Esophagus muscularis mucosa (tissue), 4 donors: ENCODE data around the gene TWNK. TPM values are rescaled to one million over a fixed set of nuclear protein-coding genes. Genes with fewer than 3 reads are reported as not detected.
"Not testable (repeated sequence)": the region's sequence is repeated elsewhere in the genome, so short reads cannot be mapped to it uniquely, and the experiment has no call there.

ENCODE experiments used
- DNase-seq: peaks from one replicate; pipeline ENCODE4 v3.0.0-alpha.2; 2017; ENCODE audit errors: extremely low spot score
- H3K27ac ChIP-seq, 4 donors: fragments of 200-600 bp; sonication (generic); replicated peaks in 1 of 4; 1 replicate in 3 of 4; 2 replicates in 1 of 4; pipeline ENCODE4 v1.5.1; 2016 to 2019; ENCODE audit warnings: mild to moderate bottlenecking in 1 of 4
- H3K27me3 ChIP-seq, 4 donors: fragments of 200-600 bp; sonication (generic); one replicate each; pipeline versions ENCODE4 v1.5.1 to v1.6.0; 2016 to 2019
- H3K36me3 ChIP-seq, 4 donors: fragments of 200-600 bp; sonication (generic); one replicate each; pipeline ENCODE4 v1.5.1; 2016 to 2019
- H3K4me1 ChIP-seq, 4 donors: fragments of 200-600 bp; sonication (generic); one replicate each; pipeline ENCODE4 v1.5.1; 2016 to 2019
- H3K4me3 ChIP-seq, 4 donors: fragments of 200-600 bp; sonication (generic); 1 replicate in 2 of 4; 2 replicates in 2 of 4; pipeline ENCODE4 v1.5.1; 2016 to 2019; ENCODE audit warnings: mild to moderate bottlenecking in 4 of 4, moderate library complexity in 1 of 4
- H3K9me3 ChIP-seq, 4 donors: fragments of 200-600 bp; sonication (generic); 1 replicate in 3 of 4; 2 replicates in 1 of 4; pipeline ENCODE4 v1.5.1; 2016 to 2019
- CTCF ChIP-seq, 3 experiments: fragments of 200-600 bp in 2 of 3; fragments of 450-650 bp in 1 of 3; sonication (generic) in 2 of 3; IDR thresholded peaks; one replicate each; pipeline ENCODE4 v1.5.1; 2017 to 2019; ENCODE audit warnings: antibody characterized with exemption in 3 of 3, mild to moderate bottlenecking in 2 of 3, moderate library complexity in 1 of 3
- EP300 ChIP-seq: sonication (generic); formaldehyde crosslinking; IDR thresholded peaks from one replicate; pipeline ENCODE4 v1.6.1; 2017; ENCODE audit warnings: antibody characterized with exemption
- POLR2A ChIP-seq: fragments of 450-650 bp; IDR thresholded peaks from one replicate; pipeline ENCODE4 v1.6.1; 2017; ENCODE audit warnings: antibody characterized with exemption, moderate library complexity, mild to moderate bottlenecking, low read depth
- POLR2AphosphoS5 ChIP-seq, 2 donors: sonication (generic); formaldehyde crosslinking; IDR thresholded peaks; one replicate each; pipeline ENCODE4 v1.6.1; 2017; ENCODE audit warnings: antibody characterized with exemption in 2 of 2
- WGBS: methylation state at CpG from one replicate; pipeline ENCODE4 v1.1.5; 2018; 5-methylcytosine and 5-hydroxymethylcytosine counted together
- intact Hi-C: fragments of 100-400 bp; cut with DNase I; formaldehyde crosslinking; loops from one replicate; pipeline ENCODE4 v1.15.1; 2023
- total RNA-seq, 4 donors: library from RNA; depleted of rRNA; stranded (reverse); fragments of >200 nt; gene quantifications; one replicate each; pipeline versions ENCODE4 v1.1.0 to v1.2.1, GENCODE V29; 2016

Gene TWNK
- total RNA-seq, 4 donors from 2014 or later = 3.7 to 11.1 (median 9.0) TPM

- H3K27me3 ChIP-seq = no peaks in the 10 kb centered on the region
- intact Hi-C loops = no loop called here
- peaks cover 23 to 37% (median 31%) of the 10 kb centered on the region in 4 donors for H3K4me1 ChIP-seq
- DNase-seq = peak; percentile 95
- peak overlapping the region; percentile 94 to 99 (median 96) for H3K27ac ChIP-seq
- TF ChIP-seq POLR2A (peak; percentile 58), POLR2AphosphoS5 (IDR thresholded peaks at IDR 0.05) (peak; percentile 57 to 88), CTCF (IDR thresholded peaks at IDR 0.05) (peak in 1 of 3 experiments; percentile 3), EP300 (no peak)
- WGBS = 0% methylated on average over 22 of the region's 47 CpGs
- no peaks in the 10 kb centered on the region for H3K9me3 ChIP-seq
- H3K36me3 ChIP-seq = peaks cover 19 to 27% (median 27%) of the 10 kb centered on the region in 4 donors
- H3K4me3 ChIP-seq = peak overlapping the region; percentile 74 to 85 (median 80)
Observed at GRCh38 chr10:101031796-101032636, 44.7 kb downstream of the TWNK start.

- intact Hi-C loops = no loop called here
Observed at GRCh38 chr10:101032637-101033224, 45.4 kb downstream of the TWNK start.

GRCh38 chr10:101033276-101033675 lies 45.9 kb downstream of the TWNK start:
- H3K36me3 ChIP-seq = peaks cover 31 to 39% (median 39%) of the 10 kb centered on the region in 4 donors
- WGBS = 71% methylated on average over 3 of the region's 3 CpGs
- TF ChIP-seq CTCF (IDR thresholded peaks at IDR 0.05) (no peak), POLR2AphosphoS5 (IDR thresholded peaks at IDR 0.05) (no peak), EP300 (no peak), POLR2A (no peak)
- peaks cover 23 to 37% (median 31%) of the 10 kb centered on the region in 4 donors for H3K4me1 ChIP-seq
- H3K4me3 ChIP-seq = peak overlapping the region; percentile 74 to 85 (median 80)
- intact Hi-C loops = no loop called here
- H3K27ac ChIP-seq = peak overlapping the region; percentile 94 to 99 (median 96)
- H3K9me3 ChIP-seq = no peaks in the 10 kb centered on the region
- DNase-seq = no peak
- no peaks in the 10 kb centered on the region for H3K27me3 ChIP-seq

More at GRCh38 chr10:101032637-101033224, 45.4 kb downstream of the TWNK start:
- Histone ChIP-seq H3K9me3 (no peaks in the 10 kb centered on the region), H3K4me3 (peak overlapping the region; percentile 74 to 85 (median 80)), H3K36me3 (peaks cover 26 to 34% (median 34%) of the 10 kb centered on the region in 4 donors), H3K27ac (peak overlapping the region; percentile 94 to 99 (median 96)), H3K4me1 (peaks cover 23 to 37% (median 31%) of the 10 kb centered on the region in 4 donors), H3K27me3 (no peaks in the 10 kb centered on the region)
- DNase-seq = peak; percentile 94
- WGBS = 6% methylated on average over 3 of the region's 6 CpGs
- TF ChIP-seq EP300 (no peak), CTCF (IDR thresholded peaks at IDR 0.05) (no peak), POLR2AphosphoS5 (IDR thresholded peaks at IDR 0.05) (peak; percentile 15 to 73)

GRCh38 chr10:101034404-101034803 lies 47.1 kb downstream of the TWNK start:
- H3K9me3 ChIP-seq, H3K4me3 ChIP-seq, H3K27me3 ChIP-seq, DNase-seq, H3K27ac ChIP-seq, intact Hi-C loops: not testable (repeated sequence)
- 91% methylated on average over 4 of the region's 4 CpGs for WGBS
- H3K36me3 ChIP-seq = peaks cover 31 to 51% (median 50%) of the 10 kb centered on the region in 4 donors
- peaks cover 23 to 37% (median 31%) of the 10 kb centered on the region in 4 donors for H3K4me1 ChIP-seq

GRCh38 chr10:101035314-101035713 lies 48.0 kb downstream of the TWNK start:
- no peaks in the 10 kb centered on the region for H3K9me3 ChIP-seq
- no peak overlapping the region for H3K4me3 ChIP-seq
- peaks cover 31 to 60% (median 56%) of the 10 kb centered on the region in 4 donors for H3K36me3 ChIP-seq
- H3K4me1 ChIP-seq = peaks cover 21 to 31% (median 28%) of the 10 kb centered on the region in 4 donors
- intact Hi-C loops = no loop called here
- H3K27me3 ChIP-seq = no peaks in the 10 kb centered on the region
- TF ChIP-seq POLR2AphosphoS5 (IDR thresholded peaks at IDR 0.05) (no peak), CTCF (IDR thresholded peaks at IDR 0.05) (no peak), POLR2A (no peak), EP300 (no peak)
- 87% methylated on average over 7 of the region's 7 CpGs for WGBS
- no peak overlapping the region for H3K27ac ChIP-seq
- no peak for DNase-seq
